Ishikawa (cell line): ENCODE results near the gene CAMKK1.

ENCODE experiments used
- CREB1 ChIP-seq: IDR thresholded peaks from 2 replicates; pipeline ENCODE4 v1.6.1; 2012; ENCODE audit warnings: low read depth
- RAD21 ChIP-seq: IDR thresholded peaks from 2 replicates; pipeline ENCODE4 v1.6.1; 2012; ENCODE audit warnings: low read depth
- TAF1 ChIP-seq: IDR thresholded peaks from 2 replicates; pipeline ENCODE4 v1.6.1; 2012; ENCODE audit warnings: low read depth, mild to moderate bottlenecking
- YY1 ChIP-seq: IDR thresholded peaks from 2 replicates; pipeline ENCODE4 v1.6.1; 2012; ENCODE audit warnings: low read depth

GRCh38 chr17:3877220-3877619 is 15.6 kb downstream of the CAMKK1 start:
- TF ChIP-seq RAD21 (no peak), YY1 (no peak), CREB1 (no peak), TAF1 (no peak)
